LNCAP (cell line): ENCODE measurements around the gene TMEM220.

Source experiments
- CTCF ChIP-seq: fragments of 450-650 bp; IDR thresholded peaks from 2 replicates; pipeline ENCODE4 v1.5.1; 2017; ENCODE audit warnings: mild to moderate bottlenecking

The TMEM220 gene

GRCh38 chr17:10773391-10773790, 43.6 kb upstream of the TMEM220 start:
- TF ChIP-seq CTCF = no peak

GRCh38 chr17:10772425-10773380, 42.9 kb upstream of the TMEM220 start:
- peak; percentile 94 for TF ChIP-seq CTCF

- TF ChIP-seq CTCF = no peak
These were observed 41.3 kb upstream of the TMEM220 start for GRCh38 chr17:10771148-10771547.

GRCh38 chr17:10769840-10770239, 40.0 kb upstream of the TMEM220 start:
- no peak for TF ChIP-seq CTCF

GRCh38 chr17:10768750-10769251, 39.0 kb upstream of the TMEM220 start:
- TF ChIP-seq CTCF = no peak

- TF ChIP-seq CTCF = no peak
These were observed 37.4 kb upstream of the TMEM220 start for GRCh38 chr17:10767232-10767631.

GRCh38 chr17:10762037-10762436, 32.2 kb upstream of the TMEM220 start:
- TF ChIP-seq CTCF = no peak
